Liver (tissue), 9 donors: Measurements from ENCODE around the gene PAQR9. TPM values are rescaled to one million over a fixed set of nuclear protein-coding genes. Genes with fewer than 3 reads are reported as not detected.

Experiments used
- DNase-seq: peaks from one replicate; pipeline ENCODE4 v3.0.0-alpha.2; 2017; ENCODE audit warnings: low spot score
- H3K27ac ChIP-seq, 2 donors: one replicate each; pipeline ENCODE4 v1.7.0; 2013; ENCODE audit warnings: inconsistent platforms in 2 of 2, low read length in 2 of 2, control low read depth in 1 of 2, low read depth in 1 of 2, mild to moderate bottlenecking in 1 of 2
- H3K27me3 ChIP-seq, 4 donors: one replicate each; pipeline versions ENCODE4 v1.6.1 to v1.7.0; 2013; ENCODE audit warnings: low read length in 3 of 4, inconsistent platforms in 1 of 4, mild to moderate bottlenecking in 1 of 4, moderate library complexity in 1 of 4; ENCODE audit not compliant: control insufficient read depth in 4 of 4, insufficient read depth in 4 of 4
- H3K36me3 ChIP-seq, 4 donors: one replicate each; pipeline versions ENCODE4 v1.6.1 to v1.7.0; 2013; ENCODE audit warnings: low read length in 3 of 4, mild to moderate bottlenecking in 3 of 4, low read depth in 1 of 4, moderate library complexity in 1 of 4; ENCODE audit not compliant: control insufficient read depth in 4 of 4, insufficient read depth in 3 of 4
- H3K4me1 ChIP-seq, 4 donors: one replicate each; pipeline versions ENCODE4 v1.6.1 to v1.7.0; 2013; ENCODE audit warnings: low read length in 3 of 4, mild to moderate bottlenecking in 3 of 4, moderate library complexity in 1 of 4; ENCODE audit not compliant: control insufficient read depth in 4 of 4, insufficient read depth in 4 of 4
- H3K4me3 ChIP-seq, 3 donors: one replicate each; pipeline versions ENCODE4 v1.6.1 to v1.7.0; 2013; ENCODE audit warnings: low read length in 3 of 3, control low read depth in 1 of 3, low read depth in 1 of 3, mild to moderate bottlenecking in 1 of 3
- H3K9ac ChIP-seq, 2 donors: one replicate each; pipeline ENCODE4 v1.7.0; 2013; ENCODE audit warnings: low read length in 2 of 2, mild to moderate bottlenecking in 2 of 2, moderate library complexity in 2 of 2, control low read depth in 1 of 2, low read depth in 1 of 2
- H3K9me3 ChIP-seq, 4 donors: one replicate each; pipeline versions ENCODE4 v1.6.1 to v1.7.0; 2013; ENCODE audit warnings: low read length in 3 of 4; ENCODE audit not compliant: control insufficient read depth in 4 of 4
- EGR1 ChIP-seq, 2 donors: IDR thresholded peaks; 2 replicates each; pipeline ENCODE4 v1.6.1; 2016 to 2018; ENCODE audit warnings: antibody characterized with exemption in 2 of 2, low read depth in 2 of 2
- FOXA1 ChIP-seq: IDR thresholded peaks from 2 replicates; pipeline ENCODE4 v1.6.1; 2016; ENCODE audit warnings: antibody characterized with exemption
- FOXA2 ChIP-seq: IDR thresholded peaks from 2 replicates; pipeline ENCODE4 v1.6.1; 2016; ENCODE audit warnings: antibody characterized with exemption
- GABPA ChIP-seq, 2 donors: IDR thresholded peaks in 1 of 2; conservative IDR thresholded peaks in 1 of 2; 2 replicates each; pipeline ENCODE4 v1.6.1; 2016; ENCODE audit warnings: antibody characterized with exemption in 2 of 2, mild to moderate bottlenecking in 1 of 2, moderate library complexity in 1 of 2
- HNF4A ChIP-seq, 2 donors: conservative IDR thresholded peaks; 2 replicates each; pipeline ENCODE4 v1.6.1; 2016; ENCODE audit warnings: antibody characterized with exemption in 2 of 2, mild to moderate bottlenecking in 2 of 2
- NR2F2 ChIP-seq: IDR thresholded peaks from 2 replicates; pipeline ENCODE4 v1.6.1; 2016; ENCODE audit warnings: antibody characterized with exemption
- RAD21 ChIP-seq, 2 donors: IDR thresholded peaks; 2 replicates each; pipeline ENCODE4 v1.6.1; 2016; ENCODE audit warnings: antibody characterized with exemption in 2 of 2, mild to moderate bottlenecking in 2 of 2
- RXRA ChIP-seq, 2 donors: IDR thresholded peaks; 2 replicates each; pipeline ENCODE4 v1.6.1; 2017 to 2018; ENCODE audit warnings: antibody characterized with exemption in 2 of 2, mild to moderate bottlenecking in 1 of 2
- TAF1 ChIP-seq: conservative IDR thresholded peaks from 2 replicates; pipeline ENCODE4 v1.6.1; 2016; ENCODE audit warnings: antibody characterized with exemption, mild to moderate bottlenecking
- YY1 ChIP-seq: IDR thresholded peaks from 2 replicates; pipeline ENCODE4 v1.6.1; 2016; ENCODE audit warnings: antibody characterized with exemption, mild to moderate bottlenecking
- WGBS: extraction: QIAGEN DNeasy Blood & Tissue Kit; methylation state at CpG from one replicate; pipeline ENCODE4 v1.1.7; 2013; 5-methylcytosine and 5-hydroxymethylcytosine counted together
- polyA plus RNA-seq, 2 donors: library from polyadenylated mRNA; stranded (reverse) in 1 of 2; unstranded in 1 of 2; fragments of 200-250 nt in 1 of 2; fragments of >200 nt in 1 of 2; fragmentation: Nextera tagmentation in 1 of 2; extraction: Ambion mirVana in 1 of 2; gene quantifications; one replicate each; pipeline versions ENCODE4 v1.2.1 to v1.2.3, GENCODE V29; 2013 to 2015
- total RNA-seq, 2 donors: library from RNA; depleted of rRNA; stranded (reverse); fragments of >200 nt; gene quantifications; one replicate each; pipeline ENCODE4 v1.2.3, GENCODE V29; 2014
- TF ChIP-seq, protein P1 (sequence below): IDR thresholded peaks from 2 replicates; pipeline ENCODE4 v1.6.1; 2016; ENCODE audit warnings: antibody characterized with exemption
- TF ChIP-seq, protein P2 (sequence below): IDR thresholded peaks from 2 replicates; pipeline ENCODE4 v1.6.1; 2016; ENCODE audit warnings: antibody characterized with exemption
- TF ChIP-seq, protein P3 (sequence below): fragments of 150-350 bp; IDR thresholded peaks from 2 replicates; pipeline ENCODE4 v1.5.1; 2017; ENCODE audit warnings: improper control_type of control experiment, low read depth, low read length; ENCODE audit not compliant: missing input control
- TF ChIP-seq, protein P4 (sequence below): IDR thresholded peaks from 2 replicates; pipeline ENCODE4 v1.6.1; 2016; ENCODE audit warnings: antibody characterized with exemption, mild to moderate bottlenecking
- donor health status: healthy.
- donor health status: healthy.
- donor health status: healthy.
- donor health status: healthy.
- donor health status: healthy.

The PAQR9 gene
- total and polyA plus RNA-seq, 4 donors, result 3.6 to 24.3 (median 12.6) TPM

DNA sequence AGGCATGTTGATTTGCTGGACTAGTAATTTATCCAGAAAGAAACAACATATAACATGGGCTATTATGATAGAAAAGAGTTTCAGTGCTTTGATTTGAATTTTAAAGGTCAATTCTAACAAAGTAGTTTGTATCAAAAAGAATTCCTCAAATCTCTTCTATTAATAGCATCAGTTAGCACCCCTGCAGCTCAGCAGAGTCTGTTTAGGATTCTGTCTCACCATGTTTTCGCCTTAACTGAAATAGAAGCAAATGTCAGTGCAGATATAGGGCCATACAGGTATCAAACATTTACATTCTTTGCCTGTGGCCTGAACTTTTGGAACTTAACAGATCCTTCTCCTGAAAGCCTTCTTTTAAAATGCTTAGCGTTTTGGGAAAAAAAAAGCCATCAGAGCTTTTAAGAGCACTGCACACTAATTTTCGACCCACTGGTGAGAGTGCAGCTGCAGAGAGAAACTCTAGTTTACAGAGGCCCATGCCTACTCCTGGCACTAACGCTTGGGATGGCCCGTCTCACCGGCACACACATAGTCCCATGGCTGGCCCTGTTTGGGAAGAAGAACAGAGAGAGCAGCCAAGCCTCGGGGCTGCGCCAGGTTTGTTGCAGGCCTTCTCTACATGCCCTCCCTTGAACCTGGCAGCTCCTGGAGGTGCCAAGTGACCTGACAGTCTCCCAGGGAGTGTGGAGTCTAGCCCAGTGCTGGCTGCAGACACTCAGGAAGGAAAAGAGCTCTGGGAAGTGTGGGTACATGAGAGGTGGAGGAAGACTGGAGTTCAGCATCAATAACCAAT is 9.9 kb upstream of the PAQR9 start (continued):
- TF ChIP-seq, protein P1, sequence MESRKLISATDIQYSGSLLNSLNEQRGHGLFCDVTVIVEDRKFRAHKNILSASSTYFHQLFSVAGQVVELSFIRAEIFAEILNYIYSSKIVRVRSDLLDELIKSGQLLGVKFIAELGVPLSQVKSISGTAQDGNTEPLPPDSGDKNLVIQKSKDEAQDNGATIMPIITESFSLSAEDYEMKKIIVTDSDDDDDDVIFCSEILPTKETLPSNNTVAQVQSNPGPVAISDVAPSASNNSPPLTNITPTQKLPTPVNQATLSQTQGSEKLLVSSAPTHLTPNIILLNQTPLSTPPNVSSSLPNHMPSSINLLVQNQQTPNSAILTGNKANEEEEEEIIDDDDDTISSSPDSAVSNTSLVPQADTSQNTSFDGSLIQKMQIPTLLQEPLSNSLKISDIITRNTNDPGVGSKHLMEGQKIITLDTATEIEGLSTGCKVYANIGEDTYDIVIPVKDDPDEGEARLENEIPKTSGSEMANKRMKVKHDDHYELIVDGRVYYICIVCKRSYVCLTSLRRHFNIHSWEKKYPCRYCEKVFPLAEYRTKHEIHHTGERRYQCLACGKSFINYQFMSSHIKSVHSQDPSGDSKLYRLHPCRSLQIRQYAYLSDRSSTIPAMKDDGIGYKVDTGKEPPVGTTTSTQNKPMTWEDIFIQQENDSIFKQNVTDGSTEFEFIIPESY, result no peak
- TF ChIP-seq, protein P2, sequence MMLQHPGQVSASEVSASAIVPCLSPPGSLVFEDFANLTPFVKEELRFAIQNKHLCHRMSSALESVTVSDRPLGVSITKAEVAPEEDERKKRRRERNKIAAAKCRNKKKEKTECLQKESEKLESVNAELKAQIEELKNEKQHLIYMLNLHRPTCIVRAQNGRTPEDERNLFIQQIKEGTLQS, result no peak
- TF ChIP-seq EGR1 (IDR thresholded peaks at IDR 0.05; ENCODE audit: low read depth in 2 of 2) (no peak), TAF1 (no peak)

DNA sequence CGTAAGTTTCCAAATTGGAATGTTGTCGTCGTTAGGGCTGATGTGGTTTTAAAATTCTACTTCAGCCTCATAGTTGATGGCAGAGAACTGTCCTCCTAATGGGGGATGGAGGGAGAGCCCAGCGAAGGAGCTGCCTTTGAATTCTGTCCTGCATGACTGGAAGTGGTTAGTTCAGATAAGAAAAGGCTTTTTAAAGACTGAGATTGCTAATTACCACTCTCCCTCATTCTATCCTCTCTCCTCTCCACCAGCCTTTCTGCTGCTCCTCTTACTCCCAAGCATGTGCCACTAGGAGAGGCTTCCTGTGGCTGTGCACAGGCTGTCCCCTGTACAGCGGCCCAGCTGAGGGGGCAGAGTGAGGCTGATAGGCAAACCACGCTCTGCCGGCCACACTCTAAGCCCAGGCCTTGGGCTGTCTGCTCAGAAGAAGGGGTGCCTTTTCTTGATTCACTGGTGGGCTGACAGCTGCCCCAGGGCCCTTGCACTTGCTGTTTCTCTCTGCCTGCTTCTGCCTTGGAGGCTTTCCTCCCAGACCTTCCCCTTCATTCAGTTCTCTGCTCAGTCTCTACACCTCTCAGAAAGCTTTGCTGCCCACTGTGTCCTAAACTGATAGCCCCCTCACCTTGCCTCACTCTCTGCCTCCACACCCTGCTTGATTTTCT is 8.7 kb upstream of the PAQR9 start:
- no peak overlapping the region for H3K4me3 ChIP-seq
- no peak overlapping the region for H3K9ac ChIP-seq
- TF ChIP-seq FOXA2 (no peak), RXRA (IDR thresholded peaks at IDR 0.05) (no peak), HNF4A (conservative IDR thresholded peaks at IDR 0.05) (no peak), RAD21 (IDR thresholded peaks at IDR 0.05) (no peak), TAF1 (no peak), GABPA (IDR thresholded peaks at IDR 0.05 in 1 of 2, conservative IDR thresholded peaks at IDR 0.05 in 1 of 2) (no peak), YY1 (no peak), NR2F2 (no peak), FOXA1 (no peak)
- TF ChIP-seq, protein P3, sequence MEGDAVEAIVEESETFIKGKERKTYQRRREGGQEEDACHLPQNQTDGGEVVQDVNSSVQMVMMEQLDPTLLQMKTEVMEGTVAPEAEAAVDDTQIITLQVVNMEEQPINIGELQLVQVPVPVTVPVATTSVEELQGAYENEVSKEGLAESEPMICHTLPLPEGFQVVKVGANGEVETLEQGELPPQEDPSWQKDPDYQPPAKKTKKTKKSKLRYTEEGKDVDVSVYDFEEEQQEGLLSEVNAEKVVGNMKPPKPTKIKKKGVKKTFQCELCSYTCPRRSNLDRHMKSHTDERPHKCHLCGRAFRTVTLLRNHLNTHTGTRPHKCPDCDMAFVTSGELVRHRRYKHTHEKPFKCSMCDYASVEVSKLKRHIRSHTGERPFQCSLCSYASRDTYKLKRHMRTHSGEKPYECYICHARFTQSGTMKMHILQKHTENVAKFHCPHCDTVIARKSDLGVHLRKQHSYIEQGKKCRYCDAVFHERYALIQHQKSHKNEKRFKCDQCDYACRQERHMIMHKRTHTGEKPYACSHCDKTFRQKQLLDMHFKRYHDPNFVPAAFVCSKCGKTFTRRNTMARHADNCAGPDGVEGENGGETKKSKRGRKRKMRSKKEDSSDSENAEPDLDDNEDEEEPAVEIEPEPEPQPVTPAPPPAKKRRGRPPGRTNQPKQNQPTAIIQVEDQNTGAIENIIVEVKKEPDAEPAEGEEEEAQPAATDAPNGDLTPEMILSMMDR, result no peak
- TF ChIP-seq, protein P4, sequence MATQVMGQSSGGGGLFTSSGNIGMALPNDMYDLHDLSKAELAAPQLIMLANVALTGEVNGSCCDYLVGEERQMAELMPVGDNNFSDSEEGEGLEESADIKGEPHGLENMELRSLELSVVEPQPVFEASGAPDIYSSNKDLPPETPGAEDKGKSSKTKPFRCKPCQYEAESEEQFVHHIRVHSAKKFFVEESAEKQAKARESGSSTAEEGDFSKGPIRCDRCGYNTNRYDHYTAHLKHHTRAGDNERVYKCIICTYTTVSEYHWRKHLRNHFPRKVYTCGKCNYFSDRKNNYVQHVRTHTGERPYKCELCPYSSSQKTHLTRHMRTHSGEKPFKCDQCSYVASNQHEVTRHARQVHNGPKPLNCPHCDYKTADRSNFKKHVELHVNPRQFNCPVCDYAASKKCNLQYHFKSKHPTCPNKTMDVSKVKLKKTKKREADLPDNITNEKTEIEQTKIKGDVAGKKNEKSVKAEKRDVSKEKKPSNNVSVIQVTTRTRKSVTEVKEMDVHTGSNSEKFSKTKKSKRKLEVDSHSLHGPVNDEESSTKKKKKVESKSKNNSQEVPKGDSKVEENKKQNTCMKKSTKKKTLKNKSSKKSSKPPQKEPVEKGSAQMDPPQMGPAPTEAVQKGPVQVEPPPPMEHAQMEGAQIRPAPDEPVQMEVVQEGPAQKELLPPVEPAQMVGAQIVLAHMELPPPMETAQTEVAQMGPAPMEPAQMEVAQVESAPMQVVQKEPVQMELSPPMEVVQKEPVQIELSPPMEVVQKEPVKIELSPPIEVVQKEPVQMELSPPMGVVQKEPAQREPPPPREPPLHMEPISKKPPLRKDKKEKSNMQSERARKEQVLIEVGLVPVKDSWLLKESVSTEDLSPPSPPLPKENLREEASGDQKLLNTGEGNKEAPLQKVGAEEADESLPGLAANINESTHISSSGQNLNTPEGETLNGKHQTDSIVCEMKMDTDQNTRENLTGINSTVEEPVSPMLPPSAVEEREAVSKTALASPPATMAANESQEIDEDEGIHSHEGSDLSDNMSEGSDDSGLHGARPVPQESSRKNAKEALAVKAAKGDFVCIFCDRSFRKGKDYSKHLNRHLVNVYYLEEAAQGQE, result no peak
- TF ChIP-seq, protein P2, result no peak
- TF ChIP-seq, protein P1, result no peak
- no peak for DNase-seq
- H3K27me3 ChIP-seq, result no peaks in the 10 kb centered on the region
- WGBS, result 91% methylated on average over 7 of the region's 7 CpGs
- no peaks in the 10 kb centered on the region for H3K9me3 ChIP-seq
- no peak overlapping the region for H3K27ac ChIP-seq
- no peaks in the 10 kb centered on the region for H3K36me3 ChIP-seq
- peaks cover 4 to 28% (median 25%) of the 10 kb centered on the region in 4 donors for H3K4me1 ChIP-seq
